HG02840 (cell line): ENCODE measurements around the gene NEK2.
"Not testable (repeated sequence)": the region's sequence is repeated elsewhere in the genome, so short reads cannot be mapped to it uniquely, and the experiment has no call there.

ENCODE experiments used
- ATAC-seq: cut with Tn5 transposase; IDR thresholded peaks from one replicate; pipeline ENCODE4 v1.9.1; 2021; ENCODE audit warnings: mild to moderate bottlenecking, moderate library complexity, moderate number of reproducible peaks; ENCODE audit not compliant: unreplicated experiment, low FRiP score

NEK2 gene

DNA sequence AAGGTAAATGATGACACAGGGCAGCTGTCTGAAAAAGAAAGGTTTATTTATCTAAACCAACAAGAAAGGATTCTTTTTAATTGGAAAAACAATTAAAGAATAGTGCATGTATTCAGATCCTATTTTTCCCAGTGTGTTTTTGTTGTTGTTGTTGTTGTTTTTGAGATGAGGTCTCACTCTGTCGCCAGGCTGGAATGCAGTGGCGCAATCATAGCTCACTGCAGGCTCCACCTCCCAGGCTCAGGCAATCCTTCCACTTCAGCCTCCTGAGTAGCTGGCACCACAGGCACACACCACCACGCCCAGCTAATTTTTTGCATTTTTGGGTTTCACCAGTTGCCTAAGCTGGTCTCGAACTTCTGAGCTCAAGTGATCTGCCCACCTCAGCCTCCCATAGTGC is 22.1 kb downstream of the NEK2 start:
- ATAC-seq, result no peak

DNA sequence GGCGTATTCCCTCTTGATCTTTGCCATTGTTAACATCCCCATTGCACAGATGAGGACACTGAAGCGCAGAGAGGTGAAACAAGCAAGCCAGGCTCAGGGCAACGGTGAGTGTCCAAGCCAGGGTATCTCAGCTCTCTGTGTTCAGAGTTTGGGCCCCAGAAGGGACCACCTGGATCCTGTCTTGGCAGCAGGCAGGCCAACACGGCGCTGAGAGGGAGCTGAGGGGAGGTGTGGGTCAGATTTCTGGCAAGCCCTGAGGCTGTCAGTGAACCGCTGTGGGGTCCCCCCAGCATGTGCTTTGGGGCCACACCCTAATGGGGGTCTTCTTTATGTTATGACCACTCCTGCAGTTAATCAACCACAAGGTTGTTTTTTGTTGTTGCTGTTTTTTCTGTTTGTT is 23.1 kb downstream of the NEK2 start:
- ATAC-seq, result no peak

DNA sequence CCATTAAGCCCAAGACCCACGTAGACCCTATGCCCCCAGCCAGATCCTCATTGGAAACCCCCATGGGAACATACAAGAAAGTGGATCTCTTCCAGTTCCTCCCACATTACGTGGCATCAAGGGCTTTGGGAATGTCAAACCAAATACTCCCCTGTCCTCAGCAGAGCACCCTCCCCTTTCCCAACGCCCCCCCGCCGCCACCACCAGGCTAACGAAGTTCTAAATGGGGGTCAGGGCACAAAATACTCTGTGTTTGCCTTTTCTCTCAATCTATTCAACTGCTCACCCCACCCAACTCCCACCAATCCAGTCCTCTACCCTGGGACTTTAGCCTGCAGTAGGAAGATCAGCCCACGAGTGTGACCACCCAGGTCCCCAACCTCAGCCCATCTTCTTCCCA is 24.5 kb downstream of the NEK2 start:
- ATAC-seq, result no peak

DNA sequence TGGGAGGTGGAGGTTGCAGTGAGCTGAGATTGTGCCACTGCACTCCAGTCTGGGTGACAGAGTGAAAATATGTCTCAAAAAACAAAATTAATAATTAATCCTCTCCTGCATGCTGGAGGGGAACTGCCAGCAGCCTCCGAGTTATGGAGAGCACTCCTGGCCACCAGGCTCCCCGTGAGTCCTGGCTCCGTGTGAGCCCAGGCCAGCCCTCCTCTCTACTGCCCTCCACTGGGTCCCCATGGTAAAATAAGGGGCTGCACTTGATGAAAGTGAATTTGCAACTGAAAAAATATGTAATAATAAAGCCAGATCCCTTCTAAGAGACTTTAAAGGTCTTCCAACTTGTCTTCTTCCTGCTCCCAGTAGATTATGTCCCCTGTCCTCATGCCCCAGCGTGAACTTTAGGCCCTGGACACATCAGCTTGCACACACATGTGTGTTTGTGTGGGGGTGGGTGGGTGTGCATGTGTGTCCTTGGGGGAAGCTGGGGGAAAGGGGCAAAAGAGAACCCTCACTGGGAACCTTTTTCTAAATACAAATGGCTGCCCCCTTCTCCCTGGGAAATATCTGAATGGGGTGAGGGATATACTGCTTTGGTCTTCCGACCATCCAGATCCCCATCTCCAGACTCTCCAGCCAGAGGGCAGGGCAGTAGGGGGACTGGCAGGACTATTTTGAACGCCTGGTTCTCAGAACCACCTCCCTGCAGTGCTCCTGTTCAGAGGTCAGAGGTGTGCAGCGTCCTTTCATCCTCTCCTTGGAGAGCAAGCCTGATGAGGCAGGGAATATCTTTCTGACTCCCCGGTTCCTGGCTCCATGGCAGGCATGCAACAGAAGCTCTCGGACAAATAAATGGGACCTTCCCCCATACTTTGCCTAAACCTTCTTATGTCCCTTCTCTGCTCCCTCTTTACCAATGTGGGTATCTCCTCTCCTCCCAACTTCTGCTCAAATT is 26.2 kb downstream of the NEK2 start:
- no peak for ATAC-seq

DNA sequence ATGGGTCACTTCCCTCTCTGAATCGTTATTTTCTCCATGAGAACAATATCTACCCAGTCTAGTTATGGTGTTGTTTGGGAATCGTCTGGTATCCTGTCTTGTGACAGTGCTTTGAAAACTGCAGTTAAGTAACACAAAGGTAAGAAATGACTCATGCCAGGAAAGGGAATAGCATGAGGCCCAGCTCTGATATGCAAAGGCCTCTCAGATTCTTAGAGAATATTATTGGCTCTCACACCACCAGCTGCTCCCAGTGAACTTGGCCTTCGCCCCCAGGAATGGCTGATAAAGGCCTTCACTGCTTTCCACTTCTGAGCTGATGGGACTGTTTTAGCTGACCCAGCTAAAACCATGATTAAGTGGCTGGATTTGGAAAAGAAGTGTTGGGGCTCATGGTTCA is 27.1 kb downstream of the NEK2 start:
- no peak for ATAC-seq

DNA sequence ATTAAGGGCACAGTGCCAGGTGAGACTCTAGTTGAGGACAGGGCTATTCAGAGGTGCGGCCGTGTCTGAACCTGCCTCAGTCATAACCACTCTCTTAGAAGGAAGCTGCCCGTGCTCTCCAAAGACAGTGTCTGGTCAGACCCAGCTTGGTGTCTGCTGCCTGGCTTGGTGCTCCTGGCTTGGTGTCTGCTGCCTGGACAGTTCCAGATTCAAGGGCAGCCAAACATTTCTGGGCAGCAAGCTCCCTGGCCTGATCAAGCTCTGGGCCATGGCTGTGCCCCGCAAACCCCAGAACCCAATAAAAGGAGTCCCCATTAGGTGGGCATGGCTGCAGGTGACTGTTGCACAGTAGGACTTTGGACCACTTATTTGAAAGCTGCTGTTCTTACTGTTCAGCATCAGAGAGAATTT is 27.7 kb downstream of the NEK2 start:
- no peak for ATAC-seq

DNA sequence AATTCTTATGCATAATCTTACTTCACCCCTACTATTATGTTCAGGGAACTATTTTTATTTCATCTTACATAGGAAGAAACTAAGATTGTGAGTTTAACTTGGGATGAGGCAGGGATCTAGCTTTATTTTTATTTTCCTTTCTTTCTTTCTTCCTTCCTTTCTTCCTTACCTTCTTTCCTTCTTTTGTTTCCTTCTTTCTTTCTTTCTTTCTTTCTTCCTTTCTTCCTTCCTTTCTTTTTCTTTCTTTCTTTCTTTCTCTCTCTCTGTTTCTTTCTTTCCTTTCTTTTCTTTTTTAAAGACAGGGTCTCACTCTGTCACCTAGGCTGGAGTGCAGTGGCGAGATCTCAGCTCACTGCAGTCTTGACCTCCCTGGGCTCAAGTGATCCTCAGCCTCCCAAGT is 28.9 kb downstream of the NEK2 start:
- ATAC-seq, result no peak

DNA sequence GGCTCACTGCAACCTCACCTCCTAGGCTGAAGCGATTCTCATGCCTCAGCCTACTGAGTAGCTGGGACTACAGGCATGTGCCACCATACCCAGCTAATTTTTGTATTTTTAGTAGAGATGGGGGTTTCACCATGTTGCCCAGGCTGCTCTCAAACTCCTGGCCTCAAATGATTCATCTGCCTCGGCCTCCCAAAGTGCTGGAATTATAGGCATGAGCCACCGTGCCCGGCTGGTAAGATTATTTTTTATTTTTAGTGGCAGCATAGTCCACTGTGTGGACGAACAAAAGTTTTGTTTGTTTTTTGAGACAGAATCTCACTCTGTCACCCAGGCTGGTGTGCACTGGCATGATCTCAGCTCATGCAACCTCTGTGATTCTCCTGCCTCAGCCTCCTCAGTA is 29.8 kb downstream of the NEK2 start:
- not testable (repeated sequence) for ATAC-seq

DNA sequence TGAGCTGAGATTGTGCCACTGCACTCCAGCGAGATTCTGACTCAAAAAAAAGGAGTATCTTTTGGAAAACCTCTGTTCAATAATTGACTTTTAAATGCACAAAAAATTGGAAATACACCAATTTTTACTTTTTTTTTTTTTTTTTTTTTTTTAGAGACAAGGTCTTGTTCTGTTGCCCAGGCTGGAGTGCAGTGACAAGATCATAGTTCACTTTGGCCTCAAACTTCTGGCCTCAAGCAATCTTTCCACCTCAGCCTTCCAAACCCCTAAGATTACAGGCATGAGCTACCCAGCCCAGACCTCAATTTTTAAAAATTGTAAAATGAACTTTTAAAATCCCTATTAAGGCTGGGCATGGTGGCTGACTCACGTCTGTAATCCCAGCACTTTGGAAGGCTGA is 30.8 kb downstream of the NEK2 start:
- no peak for ATAC-seq

DNA sequence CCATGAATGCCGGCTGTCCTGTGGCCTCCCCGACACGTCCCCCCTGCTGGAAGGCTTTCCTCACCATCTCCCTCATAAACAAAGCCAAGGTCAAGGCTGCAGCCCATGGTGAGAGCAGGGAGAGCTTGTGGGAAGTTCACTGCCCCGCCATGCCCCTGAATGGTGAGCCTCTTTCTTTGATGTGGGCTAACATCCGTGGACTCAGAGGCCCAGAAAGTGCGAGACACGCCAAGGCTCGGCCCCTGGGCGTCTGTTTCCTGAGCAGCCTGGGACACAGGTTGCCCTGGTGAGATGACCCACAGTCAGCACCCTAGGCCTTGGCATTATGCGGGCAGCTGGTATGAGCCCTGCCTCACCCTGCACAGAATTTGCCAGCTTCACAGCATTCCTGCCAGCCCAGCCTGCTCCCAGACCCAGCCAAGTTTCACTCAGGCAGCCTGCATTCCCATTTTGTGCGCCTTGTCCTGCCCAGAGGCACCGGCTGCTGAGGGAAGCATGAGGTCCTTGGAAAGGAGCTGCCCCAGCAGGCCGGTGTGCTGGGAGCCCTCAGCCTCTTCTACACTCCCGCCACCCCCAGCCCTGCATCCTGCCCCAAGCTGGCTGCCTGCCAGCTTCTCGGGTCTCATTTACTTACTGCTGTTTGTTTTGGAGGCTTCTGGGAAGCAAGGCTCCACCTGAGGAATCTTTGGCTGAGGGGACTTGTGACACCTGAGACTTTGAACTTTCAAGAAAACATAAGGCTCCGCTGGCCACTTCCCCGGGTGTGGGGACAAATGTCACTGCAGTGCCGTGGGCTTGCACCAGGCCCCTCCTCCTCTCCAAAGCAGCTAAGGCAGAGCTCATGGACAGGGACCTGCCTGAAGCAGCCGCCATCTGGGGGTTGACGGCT is 31.9 kb downstream of the NEK2 start:
- ATAC-seq, result no peak

DNA sequence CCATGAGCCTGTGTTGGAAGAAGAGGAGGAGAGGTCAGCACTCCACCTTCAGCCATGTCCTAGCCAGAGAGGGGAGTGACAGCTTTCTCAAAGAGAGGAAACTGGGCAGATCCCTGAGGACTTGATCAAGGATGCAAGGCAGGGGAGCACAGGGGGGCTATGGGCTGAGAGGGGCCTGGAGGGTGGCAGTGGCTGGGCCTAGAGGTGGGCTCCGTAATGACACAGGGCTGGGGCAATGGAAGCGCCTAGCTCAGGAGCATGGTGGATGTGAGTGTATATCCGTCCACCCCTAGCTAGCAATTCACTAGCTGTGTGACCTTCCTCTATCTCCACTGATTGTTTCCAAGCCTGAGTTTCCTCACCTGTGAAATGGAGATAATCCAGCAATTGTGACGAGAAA is 32.6 kb downstream of the NEK2 start:
- no peak for ATAC-seq

DNA sequence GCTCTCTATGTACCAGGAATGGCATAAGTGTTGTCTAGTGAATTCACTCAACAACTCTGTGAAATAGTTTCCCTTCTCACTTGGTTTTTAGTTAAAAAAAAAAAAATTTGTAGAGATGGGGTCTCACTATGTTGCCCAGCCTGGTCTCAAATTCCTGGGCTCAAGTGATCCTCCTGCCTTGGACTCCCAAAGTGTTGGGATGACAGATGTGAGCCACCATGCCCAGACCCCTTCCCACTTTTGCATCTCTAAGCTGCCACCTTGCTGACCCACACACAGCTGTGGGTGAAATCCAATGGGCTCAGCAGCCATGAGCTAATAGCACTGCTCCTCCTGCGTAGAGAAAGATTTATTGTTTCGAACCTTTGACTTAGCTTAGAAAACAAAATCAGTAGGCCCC is 33.5 kb downstream of the NEK2 start:
- no peak for ATAC-seq

DNA sequence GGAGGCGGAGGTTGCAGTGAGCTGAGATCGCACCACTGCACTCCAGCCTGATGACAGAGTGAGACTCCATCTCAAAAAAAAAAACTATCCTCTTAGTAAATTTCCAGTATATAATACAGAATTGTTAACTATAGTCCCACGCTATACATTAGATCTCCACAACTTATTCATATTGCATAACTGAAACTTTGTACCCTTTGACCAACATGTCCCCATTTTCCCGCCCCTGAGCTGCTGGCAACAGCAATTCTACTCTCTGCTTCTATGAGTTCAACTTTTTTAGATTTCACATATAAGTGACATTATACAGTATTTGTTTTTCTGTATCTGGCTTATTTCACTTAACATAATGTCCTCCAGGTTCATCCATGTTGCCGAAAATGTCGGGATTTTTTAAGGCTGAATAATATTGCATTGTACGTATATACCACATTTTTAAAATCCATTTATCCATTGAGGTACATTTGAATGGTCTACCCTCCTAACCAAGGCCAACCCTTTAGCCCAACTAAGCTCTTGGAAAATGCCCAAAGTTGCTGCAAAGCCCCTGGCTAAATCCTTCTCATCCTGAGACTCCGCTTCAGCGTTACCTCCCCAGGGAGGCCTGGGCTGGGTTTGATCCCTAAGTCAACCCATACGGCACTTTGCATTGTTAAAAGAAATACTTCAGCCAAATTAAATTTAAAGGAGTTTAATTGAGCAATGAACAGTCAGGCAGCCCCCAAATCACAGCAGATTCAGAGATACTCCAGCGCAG is 34.2 kb downstream of the NEK2 start:
- ATAC-seq, result no peak

DNA sequence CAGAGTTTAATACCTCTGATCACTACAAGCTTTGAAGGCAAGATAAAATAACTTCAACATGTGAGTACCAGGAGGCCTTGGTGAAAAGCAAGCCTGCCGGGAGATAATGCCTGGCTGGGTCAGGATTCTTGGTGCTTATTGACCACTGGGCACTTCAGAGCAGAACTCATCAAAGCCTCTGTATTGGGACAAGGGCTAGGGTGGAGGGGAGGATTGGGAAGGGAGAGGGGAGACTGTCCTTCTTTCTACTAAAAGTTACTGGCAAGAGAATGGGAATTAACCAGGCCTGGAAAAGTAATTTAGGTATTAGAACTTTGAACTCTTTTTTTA is 35.2 kb downstream of the NEK2 start:
- no peak for ATAC-seq

DNA sequence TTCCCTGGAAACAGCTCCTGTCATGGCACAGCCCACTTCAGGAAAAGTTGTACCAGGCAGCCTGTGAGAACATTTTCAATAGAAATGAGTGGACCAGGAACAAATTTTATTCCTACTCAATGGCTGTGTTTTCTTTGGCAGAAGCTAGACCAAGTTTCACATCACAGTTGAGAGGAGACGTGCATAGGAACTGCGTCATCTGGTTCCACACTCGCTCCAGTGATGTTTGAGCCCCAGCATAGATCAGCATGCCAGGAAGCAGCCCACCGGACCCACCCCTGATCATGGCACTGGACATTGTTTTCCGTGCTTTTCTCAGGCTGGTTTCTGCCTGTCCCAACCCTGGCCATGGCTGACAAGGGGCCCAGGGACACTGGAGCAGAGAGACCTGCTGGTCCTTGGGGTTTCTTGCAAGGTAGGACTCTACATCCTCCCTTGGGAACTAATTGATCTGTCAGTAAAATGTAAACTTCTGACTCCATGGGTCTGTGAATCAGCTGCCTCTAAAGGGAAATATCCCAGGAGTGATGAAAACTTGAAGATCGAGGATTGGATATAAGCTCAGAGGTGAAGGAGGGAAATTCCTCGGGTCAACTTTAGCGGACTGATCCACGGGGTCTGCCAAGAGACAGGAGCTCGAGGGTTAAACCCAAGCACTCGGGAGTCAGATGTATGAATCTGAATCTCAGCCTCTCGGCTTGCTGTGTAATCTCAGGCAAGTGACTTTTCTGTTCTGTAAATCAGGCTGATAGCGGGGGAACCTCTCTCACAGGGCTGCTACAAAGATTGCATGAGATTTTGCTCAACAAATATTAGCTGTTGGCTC is 35.7 kb downstream of the NEK2 start:
- ATAC-seq, result no peak

DNA sequence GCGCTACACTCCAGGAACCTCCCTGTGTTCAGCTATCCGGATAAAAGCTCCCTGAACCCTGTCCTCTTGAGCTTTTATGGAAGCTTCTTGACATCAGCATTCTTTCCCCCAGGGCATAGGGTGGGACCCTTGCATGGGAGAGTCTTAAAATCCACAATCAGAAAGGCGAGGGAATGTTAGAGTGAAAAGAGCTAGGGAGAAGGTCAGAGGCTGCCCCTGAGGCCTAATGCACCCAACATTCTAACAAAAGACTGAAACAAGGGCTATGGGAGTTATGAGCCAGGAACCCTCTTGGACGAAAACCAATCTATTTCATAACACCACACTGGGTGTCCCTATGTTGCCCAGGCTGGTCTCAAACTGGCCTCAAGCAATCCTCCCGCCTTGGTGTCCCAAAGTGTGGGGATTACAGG is 36.7 kb downstream of the NEK2 start:
- ATAC-seq, result no peak

DNA sequence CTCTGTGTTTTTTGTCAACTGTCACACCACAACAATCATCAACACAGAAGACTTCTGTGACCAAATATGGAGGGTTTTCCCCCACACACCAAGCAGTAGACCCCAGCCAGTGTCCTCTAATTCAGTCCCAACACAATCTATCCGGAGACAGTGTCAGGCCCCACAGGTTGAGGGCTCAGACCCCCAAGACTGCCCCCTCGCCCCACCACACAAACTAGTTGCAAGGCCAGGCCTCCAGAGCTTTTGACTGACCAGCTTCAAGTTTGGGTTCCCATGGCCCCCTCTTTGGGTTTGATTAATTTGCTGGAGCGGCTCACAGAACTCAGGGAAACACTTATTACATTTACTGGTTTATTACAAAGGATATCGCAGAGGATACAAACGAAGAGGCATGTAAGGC is 37.2 kb downstream of the NEK2 start:
- ATAC-seq, result no peak

DNA sequence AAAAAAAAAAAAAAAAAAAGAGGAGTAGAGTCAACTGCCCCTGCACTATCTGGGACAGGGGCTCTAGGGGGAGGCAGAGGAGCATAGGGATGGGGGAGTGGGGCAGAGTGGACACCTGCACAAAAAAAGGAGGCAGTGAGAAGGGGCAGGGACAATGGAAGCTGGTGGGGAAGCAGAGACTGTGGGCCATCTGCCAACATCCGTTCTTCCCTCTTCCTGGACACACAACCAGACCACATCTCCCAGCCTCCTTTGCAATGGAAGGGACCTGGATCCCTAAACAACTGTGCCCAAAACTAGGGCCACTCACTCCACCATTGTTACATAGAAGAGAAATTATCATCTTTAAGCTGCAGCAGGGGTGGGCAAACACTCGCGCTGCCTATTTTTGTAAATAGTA is 38.4 kb downstream of the NEK2 start:
- no peak for ATAC-seq

DNA sequence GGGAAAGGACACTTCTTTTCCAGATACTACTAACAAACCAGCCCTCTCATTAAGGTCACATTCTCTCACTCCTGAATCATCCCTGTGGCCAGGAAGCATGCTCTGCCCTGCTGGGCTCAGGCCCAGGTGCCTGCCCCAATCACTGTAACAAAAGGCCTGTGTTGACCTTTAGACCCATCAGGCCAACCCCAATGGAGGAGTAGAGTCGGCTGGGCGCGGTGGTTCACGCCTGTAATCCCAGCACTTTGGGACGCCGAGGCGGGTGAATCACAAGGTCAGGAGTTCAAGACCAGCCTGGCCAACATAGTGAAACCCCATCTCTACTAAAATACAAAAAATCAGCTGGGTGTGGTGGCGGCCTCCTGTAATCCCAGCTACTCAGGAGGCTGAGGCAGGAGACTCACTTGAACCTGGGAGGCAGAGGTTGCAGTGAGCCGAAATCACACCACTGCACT is 38.8 kb downstream of the NEK2 start:
- ATAC-seq, result not testable (repeated sequence)
